Activated naive CD4-positive, alpha-beta T cell treated with anti-CD3 and anti-CD28 coated beads, Interleukin-2, amount 50 U/mL, for 16 hours (primary cell): ENCODE results near the gene SCT.

Experiments
- DNase-seq: peaks from one replicate; pipeline ENCODE4 v3.0.0-alpha.2; 2020

Gene SCT

DNA sequence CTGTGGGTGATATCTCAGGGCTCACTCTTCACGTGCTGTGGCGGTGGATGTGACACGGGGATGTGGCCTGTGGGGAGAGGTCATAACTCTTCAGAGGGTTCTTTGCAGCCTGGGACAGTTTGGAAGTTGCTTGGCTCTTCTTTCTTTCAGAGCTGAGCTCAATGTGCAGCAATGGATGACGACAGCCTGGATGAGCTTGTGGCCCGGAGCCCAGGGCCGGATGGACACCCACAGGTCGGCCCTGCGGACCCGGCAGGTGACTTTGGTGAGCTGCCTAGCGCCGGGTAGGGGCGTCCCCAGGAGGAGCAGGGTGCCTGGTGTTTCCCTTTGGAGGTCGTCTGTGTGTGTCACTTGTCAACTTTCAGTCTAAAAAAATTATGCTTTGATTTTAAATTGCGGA, 45.6 kb downstream of the SCT start:
- DNase-seq, result no peak

DNA sequence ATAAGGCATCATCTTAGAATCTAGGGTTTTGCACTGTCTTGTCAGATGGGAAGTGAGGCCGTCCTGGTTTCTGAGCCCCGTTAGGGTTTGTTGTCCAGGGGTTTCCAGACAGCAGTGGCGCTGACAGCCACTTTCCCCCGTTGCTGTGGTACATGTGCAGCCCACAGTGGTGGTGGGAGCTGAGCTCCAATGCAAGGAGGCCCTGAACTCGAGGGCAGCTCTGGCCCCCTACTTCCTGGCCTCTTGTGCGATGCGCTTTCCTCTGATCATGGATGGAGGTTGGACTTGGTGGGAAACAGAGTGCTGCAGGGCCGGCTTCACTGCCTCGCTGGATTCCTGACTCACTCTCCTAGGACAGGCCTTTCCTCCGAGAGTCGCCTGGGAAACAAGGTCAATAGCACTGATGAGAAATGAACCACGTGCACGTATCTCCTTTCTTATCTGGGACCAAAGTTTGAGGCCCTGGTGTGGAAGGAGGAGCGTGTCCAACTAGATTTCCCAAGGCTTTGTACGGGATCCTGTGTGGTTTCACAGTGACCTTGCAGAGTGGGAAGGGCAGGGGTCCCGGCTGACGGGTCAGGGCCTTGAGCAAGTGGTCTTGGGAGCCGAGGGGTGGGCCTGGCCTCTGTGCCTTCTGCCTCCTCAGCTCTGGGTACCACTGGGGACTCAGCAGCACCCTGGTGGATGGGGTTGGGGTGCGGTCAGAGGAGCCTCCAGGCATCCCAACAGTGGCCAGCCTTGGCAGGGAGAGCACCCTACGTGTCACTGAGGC, 47.0 kb downstream of the SCT start:
- DNase-seq, result no peak

DNA sequence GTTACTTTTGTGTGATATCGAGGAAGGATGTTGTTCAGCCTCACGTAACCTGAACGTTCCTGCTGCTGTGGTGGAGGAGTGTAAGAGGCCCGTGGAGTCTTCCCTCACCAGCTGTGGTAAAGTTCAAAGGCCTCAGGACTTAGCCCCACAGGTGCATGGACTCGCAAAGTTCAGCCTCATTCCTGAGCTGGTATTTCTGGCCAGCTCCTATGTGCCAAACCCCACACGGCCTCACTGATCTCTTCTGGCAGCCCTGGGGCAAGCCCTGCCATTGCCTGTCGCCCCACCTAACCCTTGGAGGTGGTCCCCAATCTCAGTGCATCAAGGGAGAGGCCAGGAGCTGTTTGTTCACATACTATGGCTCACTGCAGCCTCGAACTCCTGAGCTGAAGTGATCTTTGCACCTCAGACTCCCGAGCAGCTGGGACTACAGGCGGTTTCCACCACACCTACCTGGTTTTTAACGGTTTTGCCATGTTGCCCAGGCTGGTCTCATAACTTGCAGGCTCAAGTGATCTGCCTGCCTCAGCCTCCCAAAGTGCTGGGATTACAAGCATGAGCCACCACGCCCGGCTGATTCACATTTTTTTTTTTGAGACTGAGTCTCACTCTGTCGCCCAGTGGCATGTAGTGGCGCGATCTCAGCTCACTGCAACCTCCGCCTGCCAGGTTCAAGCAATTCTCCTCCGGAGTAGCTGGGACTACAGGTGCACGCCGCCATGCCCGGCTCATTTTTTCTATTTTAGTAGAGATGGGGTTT, 48.5 kb downstream of the SCT start:
- no peak for DNase-seq

DNA sequence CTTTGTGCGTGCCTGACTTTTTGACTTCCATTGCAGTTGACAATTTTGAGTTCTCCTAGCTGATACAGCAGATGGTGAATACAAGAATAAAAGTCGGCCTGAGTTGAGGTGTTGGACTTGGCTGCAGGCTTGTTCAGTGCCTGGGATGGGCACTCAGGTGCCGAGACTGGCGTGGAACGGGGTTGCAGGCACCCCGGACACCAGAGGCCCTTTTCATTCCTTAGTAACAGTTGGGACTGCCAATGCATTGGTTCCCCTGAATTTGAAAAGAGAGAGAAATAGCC, 49.4 kb downstream of the SCT start:
- DNase-seq, result no peak

DNA sequence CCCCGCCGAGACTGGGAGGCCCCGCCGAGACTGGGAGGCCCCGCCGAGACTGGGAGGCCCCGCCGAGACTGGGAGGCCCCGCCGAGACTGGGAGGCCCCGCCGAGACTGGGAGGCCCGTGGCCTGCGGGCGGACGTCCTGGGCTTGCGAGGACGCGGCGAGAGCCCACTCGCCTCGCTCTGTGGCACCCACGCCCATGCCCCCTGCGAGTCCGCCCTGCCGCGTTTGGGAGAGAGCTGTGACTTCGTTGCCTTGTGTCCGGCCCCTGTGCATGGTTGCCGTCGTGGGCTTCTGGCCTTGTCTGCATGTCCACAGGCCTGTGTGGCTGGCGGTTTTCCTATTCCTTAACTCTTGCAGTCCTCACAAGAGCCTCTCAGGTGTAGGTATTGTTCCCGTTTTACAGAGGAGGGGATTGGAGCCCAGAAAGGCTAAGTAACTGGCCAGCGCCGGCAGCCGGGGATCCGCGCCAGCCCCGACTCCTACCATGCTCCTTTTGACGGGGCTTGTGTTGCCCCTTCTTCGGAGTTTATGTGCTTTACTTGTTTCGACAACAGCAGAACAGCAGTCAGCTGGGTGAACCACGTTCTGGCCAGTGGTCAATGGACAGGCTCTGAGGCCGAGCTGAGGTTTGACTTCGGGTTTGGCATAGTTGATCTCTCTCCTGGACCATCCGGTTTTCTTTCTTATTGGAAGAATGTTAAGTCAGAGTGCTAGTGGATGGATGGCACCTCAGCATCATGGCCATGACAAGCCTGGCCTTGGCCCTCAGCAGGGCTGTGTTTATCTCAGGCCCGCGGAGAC, 50.0 kb downstream of the SCT start:
- no peak for DNase-seq
